Gastroesophageal sphincter (tissue), 3 donors: ENCODE data around the gene TNRC6B.

Experiments
- POLR2A ChIP-seq, 2 donors: fragments of 450-650 bp; IDR thresholded peaks; one replicate each; pipeline ENCODE4 v1.6.1; 2017; ENCODE audit warnings: antibody characterized with exemption in 2 of 2, mild to moderate bottlenecking in 2 of 2, moderate library complexity in 1 of 2
- TF ChIP-seq, protein P1 (sequence below), 4 experiments: fragments of 200-600 bp in 2 of 4; fragments of 450-650 bp in 2 of 4; sonication (generic) in 1 of 4; IDR thresholded peaks; one replicate each; pipeline ENCODE4 v1.5.1; 2017 to 2019; ENCODE audit warnings: antibody characterized with exemption in 4 of 4, mild to moderate bottlenecking in 2 of 4, moderate library complexity in 2 of 4

DNA sequence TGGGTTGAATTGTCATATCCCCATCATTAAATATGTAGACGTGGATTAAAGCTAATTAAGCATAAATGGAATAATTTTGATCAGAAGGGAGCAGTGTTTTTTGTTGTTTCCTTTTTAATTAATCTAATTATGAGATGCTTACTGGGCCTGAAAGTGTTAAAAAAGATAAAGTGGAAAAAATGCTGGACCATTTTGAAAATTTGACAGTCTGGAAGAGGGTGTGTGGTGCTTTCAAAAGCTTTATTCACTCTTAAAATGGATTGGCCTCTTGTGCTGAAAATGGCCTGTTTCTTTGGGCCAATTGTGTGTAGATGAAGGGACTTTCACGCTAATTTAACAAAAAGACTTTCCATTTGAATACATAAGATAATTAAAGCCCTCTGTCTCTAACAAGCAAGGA is 1.8 kb downstream of the TNRC6B start:
- TF ChIP-seq, protein P1, sequence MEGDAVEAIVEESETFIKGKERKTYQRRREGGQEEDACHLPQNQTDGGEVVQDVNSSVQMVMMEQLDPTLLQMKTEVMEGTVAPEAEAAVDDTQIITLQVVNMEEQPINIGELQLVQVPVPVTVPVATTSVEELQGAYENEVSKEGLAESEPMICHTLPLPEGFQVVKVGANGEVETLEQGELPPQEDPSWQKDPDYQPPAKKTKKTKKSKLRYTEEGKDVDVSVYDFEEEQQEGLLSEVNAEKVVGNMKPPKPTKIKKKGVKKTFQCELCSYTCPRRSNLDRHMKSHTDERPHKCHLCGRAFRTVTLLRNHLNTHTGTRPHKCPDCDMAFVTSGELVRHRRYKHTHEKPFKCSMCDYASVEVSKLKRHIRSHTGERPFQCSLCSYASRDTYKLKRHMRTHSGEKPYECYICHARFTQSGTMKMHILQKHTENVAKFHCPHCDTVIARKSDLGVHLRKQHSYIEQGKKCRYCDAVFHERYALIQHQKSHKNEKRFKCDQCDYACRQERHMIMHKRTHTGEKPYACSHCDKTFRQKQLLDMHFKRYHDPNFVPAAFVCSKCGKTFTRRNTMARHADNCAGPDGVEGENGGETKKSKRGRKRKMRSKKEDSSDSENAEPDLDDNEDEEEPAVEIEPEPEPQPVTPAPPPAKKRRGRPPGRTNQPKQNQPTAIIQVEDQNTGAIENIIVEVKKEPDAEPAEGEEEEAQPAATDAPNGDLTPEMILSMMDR (IDR thresholded peaks at IDR 0.05): no peak
- no peak for TF ChIP-seq POLR2A (IDR thresholded peaks at IDR 0.05)
